Erythroblast (primary cell): ENCODE results near the gene PRTFDC1.

Experiments
- GATA1 ChIP-seq: IDR thresholded peaks from 2 replicates; pipeline ENCODE4 v1.6.1; 2011; ENCODE audit warnings: low read depth, mild to moderate bottlenecking, control low read depth, low read length, moderate library complexity
- POLR2A ChIP-seq: IDR thresholded peaks from 2 replicates; pipeline ENCODE4 v1.6.1; 2011; ENCODE audit warnings: mild to moderate bottlenecking, low read length

GRCh38 chr10:24853661-24854060, 98.7 kb downstream of the PRTFDC1 start:
- TF ChIP-seq POLR2A (no peak), GATA1 (no peak)
